Measurements from ENCODE around the gene ADI1.

- TF ChIP-seq POLR2AphosphoS5 (IDR thresholded peaks at IDR 0.05) = peak; percentile 97 to 99 (median 98)
- TF ChIP-seq CTCF (IDR thresholded peaks at IDR 0.05) = no peak
Measured at GRCh38 chr2:3558205-3559014, 39.1 kb upstream of the ADI1 start, which contains the start of gene RNASEH1.

Data from breast epithelium (tissue), 3 donors.